DMS53 treated with DMSO at 0.1 percent for 48 hours (cell line): ENCODE results near the gene POU2AF2.
"Not testable (repeated sequence)": the region's sequence is repeated elsewhere in the genome, so short reads cannot be mapped to it uniquely, and the experiment has no call there.

Experiments used
- DNase-seq: peaks from one replicate; lab custom pipeline; 2025; ENCODE audit not compliant: unreplicated experiment; lab: John Stamatoyannopoulos, UW

The POU2AF2 gene

DNA sequence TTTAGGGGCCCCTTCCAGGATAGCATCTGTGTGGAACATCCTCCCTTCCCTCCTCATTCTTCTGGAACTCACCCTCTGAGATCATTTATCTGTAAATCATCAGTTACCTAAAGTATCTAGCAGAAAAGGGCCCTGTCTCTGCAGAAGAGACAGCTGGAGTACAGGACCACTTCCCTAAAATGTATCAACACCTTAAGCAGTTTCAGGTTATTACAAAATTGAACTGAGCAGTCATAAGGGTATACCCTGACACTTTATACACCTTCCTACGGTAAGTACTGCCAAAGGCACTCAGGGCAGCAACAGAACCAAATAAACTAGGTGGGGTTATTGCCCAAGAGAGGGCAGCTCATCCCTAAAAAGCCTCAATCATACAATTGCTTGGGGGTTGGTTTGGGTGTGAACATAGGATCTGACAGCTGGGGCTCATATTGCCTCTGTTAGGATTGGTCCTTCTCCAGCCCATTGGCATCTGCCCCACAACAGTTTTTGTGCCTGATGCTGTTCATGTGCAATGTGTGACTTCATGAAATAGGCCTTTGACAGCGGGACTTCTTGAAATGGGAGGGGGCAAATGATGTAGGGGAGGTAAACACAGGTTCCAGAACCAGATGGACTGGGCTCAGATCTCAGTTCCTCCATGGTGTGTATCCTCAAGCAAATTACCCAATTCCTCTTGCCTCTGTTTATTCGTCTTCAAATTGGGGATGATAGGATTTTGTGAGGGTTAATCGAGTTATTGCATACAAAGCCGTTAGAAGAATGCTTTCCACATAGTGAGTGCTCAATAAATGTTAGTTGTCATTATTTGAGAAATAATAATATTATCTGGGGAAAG lies 55.7 kb downstream of the POU2AF2 start:
- DNase-seq: no peak

DNA sequence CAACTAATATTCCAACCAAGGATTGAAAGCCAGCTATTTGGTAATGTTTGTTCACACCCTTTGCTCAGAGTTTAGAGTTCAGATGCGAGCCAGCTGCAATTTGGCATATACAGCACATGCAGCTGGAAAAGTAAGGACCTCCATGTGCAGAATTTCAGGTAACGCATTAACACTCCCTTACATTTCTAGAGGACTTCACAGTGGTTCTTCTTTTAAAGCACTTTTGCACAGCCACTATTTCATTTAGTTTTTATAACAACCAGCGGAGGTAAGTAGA lies 56.3 kb downstream of the POU2AF2 start:
- no peak for DNase-seq

GRCh38 chr11:111302298-111302697 lies 56.8 kb downstream of the POU2AF2 start:
- DNase-seq: peak; percentile 49

DNA sequence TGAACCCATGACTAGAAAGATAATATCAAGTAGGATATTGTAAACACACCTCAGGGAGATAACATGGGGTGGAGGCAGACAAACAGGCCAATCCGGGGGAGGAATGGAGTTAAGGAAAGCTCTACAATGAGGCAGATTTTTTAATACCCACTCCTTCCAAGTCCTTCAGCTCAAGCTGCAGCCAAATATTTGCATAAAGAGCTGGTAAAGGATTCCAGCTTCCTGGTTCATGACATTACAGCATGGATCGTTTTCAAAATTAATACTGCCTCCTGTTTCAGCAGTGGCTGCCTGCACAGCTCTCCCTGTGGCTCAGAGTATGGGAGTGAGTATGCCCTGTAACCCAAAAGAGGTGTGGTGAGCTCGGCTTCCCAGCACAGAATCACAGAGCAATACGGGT lies 57.9 kb downstream of the POU2AF2 start:
- peak; percentile 90 for DNase-seq

DNA sequence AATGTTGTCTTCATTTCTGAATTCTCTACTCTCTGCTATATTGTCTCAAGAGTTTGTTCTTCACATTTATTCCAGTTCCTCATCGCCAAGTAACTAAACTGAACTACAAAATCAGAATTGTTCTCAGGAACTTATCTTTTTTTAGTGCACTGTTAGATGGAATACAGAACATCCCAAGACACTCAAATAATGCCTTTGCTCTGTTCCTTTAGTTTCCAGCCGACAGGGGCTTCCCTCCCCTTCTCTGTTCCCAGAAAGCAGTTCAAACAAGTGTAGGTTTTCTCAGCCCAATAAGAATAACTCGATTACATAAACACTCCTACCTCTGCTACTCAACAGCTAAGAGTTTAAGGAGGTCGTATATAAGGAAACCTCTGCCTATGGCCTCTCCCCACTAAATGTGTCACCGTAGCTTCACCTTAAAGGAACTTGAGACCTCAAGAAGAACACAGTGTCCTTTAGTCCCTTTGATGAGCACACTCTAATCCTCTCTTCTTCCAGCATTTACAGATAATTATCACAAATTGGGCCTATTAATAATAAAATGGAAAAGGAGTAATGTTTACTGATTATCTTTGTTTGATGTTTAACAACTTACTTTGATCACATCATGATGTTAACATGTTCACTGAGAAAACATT lies 59.8 kb downstream of the POU2AF2 start:
- DNase-seq: peak; percentile 82

DNA sequence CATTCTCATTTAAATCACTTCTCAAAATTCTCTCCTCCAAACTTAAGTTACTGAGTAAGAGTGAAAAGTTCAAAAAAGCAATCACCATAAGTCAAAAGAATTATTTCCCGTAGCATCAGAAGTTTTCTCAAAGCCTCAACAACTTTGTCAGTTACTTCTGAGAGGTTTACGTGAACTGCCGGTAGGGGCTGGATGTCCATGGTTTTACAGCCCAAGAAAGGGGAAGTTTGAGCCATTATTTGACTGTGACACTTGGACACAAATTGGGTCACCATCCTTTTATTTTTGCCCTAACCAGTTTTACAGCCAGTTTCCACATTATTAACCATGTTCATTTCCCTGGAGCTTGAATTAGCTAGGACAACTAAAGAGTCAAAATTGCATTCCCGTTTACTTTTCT lies 60.4 kb downstream of the POU2AF2 start:
- DNase-seq: no peak

DNA sequence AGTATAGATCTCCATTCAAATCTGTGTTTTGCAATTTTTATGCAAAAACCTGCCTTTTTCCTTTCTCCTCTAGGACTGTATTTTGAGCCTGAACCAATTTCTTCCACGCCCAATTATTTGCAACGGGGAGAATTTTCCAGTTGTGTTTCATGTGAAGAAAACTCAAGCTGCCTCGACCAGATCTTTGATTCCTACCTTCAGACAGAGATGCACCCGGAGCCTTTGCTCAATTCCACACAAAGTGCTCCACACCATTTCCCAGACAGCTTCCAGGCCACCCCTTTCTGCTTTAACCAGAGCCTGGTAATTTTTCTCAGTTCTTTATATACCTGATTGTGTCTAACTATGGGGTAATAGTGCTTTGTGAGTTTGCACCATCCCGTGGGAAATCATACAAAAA lies 60.8 kb downstream of the POU2AF2 start:
- no peak for DNase-seq

DNA sequence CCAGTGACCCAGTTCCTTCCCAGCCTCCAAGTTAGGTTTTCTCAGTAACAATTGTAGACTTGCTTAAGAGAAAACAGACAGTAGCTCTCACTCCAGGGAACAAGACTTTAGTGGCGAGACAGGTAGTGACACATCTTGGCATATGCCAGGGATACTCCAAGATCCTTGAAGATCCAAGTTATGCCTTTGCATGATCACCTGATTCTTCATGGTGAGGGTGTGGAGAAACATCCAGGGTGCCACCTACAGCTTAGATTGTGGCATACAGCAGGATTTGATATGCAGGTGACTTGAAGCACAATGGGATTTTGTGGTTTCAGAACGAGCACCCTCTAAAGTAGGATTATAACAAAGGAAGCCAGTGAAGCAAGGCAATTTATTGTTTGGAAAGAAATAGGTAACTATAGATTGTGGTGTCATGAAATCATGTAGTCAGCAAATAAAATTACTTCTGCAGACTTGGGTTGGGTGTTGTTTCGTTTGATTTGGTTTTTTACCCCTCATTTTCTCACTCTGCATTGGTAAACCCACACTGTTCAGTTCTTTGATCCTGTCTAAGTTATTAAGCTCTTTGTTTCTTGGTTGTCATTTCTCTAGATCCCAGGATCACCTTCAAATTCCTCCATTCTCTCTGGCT lies 62.1 kb downstream of the POU2AF2 start:
- DNase-seq: peak; percentile 84

- peak; percentile 97 for DNase-seq
These were observed 62.6 kb downstream of the POU2AF2 start for GRCh38 chr11:111308140-111308539.

GRCh38 chr11:111309215-111309915 lies 63.8 kb downstream of the POU2AF2 start:
- peak; percentile 90 for DNase-seq

DNA sequence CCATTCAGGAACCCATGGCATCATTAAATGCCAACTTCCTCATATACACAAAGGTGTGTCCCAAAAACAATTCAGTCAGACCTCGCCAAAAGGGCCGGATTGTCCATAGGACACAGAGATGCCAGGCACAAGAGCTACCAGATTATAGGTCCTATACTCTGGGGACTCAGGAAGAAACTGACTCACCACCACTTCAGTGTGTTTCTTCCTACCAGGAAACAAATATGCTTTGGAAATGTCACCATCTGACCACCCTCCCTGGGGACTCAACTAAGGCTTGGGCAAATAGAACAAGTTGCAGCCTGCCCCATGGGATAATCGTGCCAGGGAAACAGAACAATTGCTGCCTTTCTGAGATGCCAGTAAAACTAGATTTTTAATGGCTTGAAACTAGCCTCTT lies 64.6 kb downstream of the POU2AF2 start:
- DNase-seq: peak; percentile 95

GRCh38 chr11:111310723-111311122 lies 65.2 kb downstream of the POU2AF2 start:
- DNase-seq: no peak

GRCh38 chr11:111312076-111312475 lies 66.6 kb downstream of the POU2AF2 start:
- DNase-seq: no peak

DNA sequence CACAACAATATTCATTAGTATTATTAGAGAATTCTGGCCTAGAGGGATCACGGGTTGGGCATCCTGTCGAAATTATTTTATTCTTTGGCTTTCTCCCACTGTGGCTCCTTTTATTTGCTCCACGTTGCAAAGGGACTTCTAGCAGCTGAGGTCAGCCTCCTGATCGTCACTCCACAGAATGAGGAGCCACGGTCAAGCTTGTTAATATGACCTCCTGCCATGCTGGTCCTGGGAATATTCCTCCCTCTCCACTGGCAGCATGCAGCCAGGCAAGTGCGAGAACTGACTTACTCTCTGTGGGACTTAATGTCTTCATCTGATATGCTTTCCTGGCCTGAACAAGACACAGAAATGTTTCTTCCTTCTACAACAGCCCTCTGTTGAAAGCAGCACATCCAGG lies 73.8 kb downstream of the POU2AF2 start:
- DNase-seq: no peak

DNA sequence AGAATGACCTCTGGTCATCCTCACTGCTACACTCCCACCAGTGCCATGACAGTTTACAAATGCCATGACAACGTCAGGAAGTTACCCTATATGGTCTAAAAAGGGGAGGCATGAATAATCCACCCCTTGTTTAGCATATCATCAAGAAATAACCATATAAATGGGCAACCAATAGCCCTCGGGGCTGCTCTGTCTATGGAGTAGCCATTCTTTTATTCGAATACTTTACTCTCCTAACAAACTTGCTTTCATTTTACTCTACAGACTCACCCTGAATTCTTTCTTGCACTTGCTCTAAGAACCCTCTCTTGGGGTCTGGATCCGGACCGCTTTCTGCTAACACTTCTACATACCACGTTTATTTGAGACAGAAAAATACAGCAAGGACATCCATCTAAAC lies 74.7 kb downstream of the POU2AF2 start:
- not testable (repeated sequence) for DNase-seq

GRCh38 chr11:111320728-111321568 lies 75.4 kb downstream of the POU2AF2 start:
- DNase-seq: peak; percentile 82

DNA sequence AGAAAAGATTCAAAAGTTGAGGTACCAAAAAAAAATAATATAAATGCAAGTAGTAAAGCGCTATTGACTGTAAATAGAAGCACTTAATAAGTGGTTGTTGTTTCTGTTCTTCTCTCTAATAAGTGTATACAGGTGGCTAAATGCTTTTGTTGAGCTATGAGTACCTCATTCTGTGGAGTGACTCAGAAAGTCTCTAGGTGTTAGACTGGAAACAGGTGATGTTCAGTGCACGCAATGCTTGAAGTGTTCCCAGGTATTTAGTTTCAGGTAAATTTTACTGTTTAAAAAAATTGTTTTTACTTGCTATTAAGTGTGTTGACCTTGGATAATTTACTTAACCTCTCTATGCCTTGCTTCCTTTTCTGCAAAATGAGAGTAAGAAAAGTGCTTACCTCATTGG lies 77.0 kb downstream of the POU2AF2 start:
- peak; percentile 95 for DNase-seq

DNA sequence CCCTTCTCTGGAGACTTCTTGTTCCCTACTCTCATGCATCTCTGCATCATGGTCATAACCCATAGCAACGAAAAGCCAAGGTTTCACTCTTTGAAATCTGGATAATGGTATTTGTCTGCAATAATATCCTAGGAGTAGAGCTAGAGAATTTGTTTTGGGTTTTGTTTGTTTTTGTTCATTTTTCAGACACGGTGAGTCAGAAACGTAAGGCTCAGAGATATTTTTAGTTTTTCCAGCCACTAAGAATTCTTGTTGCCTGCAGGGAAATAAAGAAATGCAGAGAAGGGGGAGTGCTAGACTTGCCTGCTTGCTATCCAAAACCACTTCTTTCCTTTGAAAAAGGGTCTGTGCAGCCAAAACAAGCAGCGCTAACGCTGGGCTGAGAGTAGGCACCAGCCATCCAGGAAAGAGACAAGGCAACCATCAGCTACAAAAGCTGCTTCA lies 78.8 kb downstream of the POU2AF2 start:
- DNase-seq: no peak

GRCh38 chr11:111325259-111325658 lies 79.7 kb downstream of the POU2AF2 start:
- DNase-seq: no peak

GRCh38 chr11:111326824-111327223 lies 81.3 kb downstream of the POU2AF2 start:
- DNase-seq: no peak
